ENCODE results near the gene FBLN7.

DNA sequence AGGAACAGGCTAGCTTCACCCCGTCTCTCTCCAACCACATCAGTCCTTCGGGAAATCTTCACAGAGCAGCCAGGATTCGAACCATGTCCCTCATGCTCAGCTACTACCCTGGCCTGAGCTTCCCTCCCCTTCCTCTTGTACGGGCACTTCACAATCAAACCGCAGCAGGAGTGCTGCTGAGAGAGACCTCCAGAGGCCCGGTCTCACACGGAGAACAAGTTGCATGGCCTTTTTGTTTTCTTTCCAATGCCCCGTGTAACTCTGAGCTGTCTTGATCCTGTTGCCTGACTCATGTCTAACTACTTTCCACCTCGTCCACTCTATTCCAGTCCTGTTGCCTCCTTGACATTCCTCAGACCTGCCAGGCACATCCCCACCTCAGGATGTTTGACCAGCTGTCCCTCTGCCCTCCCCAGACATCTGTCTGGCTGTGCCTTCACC is 25.4 kb downstream of the FBLN7 start:
- TF ChIP-seq, protein P1, sequence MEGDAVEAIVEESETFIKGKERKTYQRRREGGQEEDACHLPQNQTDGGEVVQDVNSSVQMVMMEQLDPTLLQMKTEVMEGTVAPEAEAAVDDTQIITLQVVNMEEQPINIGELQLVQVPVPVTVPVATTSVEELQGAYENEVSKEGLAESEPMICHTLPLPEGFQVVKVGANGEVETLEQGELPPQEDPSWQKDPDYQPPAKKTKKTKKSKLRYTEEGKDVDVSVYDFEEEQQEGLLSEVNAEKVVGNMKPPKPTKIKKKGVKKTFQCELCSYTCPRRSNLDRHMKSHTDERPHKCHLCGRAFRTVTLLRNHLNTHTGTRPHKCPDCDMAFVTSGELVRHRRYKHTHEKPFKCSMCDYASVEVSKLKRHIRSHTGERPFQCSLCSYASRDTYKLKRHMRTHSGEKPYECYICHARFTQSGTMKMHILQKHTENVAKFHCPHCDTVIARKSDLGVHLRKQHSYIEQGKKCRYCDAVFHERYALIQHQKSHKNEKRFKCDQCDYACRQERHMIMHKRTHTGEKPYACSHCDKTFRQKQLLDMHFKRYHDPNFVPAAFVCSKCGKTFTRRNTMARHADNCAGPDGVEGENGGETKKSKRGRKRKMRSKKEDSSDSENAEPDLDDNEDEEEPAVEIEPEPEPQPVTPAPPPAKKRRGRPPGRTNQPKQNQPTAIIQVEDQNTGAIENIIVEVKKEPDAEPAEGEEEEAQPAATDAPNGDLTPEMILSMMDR (IDR thresholded peaks at IDR 0.05): no peak
- no peak for TF ChIP-seq POLR2A (IDR thresholded peaks at IDR 0.05)

All from right lobe of liver (tissue), 4 donors.